ENCODE measurements around the gene MAPK9. TPM values are rescaled to one million over a fixed set of nuclear protein-coding genes. Genes with fewer than 3 reads are reported as not detected.
A peak's percentile ranks its signal among the peaks of the same experiment; 100 is the strongest.
"Not testable (repeated sequence)": the region's sequence is repeated elsewhere in the genome, so short reads cannot be mapped to it uniquely, and the experiment has no call there.

The MAPK9 gene
- polyA plus RNA-seq, 3 donors, result 39.6 to 41.5 (median 40.8) TPM

DNA sequence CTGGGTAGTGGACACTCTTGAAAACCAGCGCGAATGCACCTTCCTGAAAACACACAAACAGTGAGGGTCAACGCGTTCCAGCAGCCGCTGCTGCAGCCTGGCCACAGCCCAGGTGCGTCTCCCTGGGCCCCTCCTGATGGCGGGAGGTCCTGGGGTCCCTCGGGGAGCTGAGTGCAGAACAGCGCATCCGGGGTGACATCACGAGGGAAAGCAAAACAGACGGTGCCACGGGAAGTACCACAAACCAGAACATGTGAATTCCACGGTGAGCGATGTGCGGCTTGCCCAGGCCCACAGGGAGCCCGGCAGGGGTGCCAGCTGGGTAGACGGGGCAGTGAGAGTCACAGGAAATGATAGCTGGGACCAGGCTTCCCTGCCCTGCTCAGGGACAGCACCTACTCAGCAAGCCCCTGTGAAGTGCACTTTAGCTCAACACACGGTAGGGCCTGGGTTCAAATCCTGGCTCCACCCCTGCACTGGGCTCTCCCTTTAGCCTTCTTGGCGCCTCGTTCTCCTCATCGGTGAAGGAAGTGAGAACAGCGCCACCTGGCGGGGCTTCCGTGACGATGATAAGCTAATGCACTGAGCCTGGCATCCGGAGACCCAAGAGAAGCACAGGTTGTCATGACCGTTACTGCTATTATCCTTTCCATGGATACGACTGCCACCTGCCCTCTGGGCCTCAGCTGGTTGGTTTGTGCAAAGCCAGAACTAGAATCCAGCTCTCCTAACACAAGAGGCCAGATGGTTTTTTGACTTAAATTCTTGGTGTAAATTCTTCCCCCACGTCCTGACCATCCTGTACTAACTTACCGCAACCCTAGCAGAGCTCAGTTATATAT lies 36.6 kb upstream of the MAPK9 start:
- no peak for DNase-seq (ENCODE audit: low read depth in 3 of 3, low spot score in 2 of 3)

DNA sequence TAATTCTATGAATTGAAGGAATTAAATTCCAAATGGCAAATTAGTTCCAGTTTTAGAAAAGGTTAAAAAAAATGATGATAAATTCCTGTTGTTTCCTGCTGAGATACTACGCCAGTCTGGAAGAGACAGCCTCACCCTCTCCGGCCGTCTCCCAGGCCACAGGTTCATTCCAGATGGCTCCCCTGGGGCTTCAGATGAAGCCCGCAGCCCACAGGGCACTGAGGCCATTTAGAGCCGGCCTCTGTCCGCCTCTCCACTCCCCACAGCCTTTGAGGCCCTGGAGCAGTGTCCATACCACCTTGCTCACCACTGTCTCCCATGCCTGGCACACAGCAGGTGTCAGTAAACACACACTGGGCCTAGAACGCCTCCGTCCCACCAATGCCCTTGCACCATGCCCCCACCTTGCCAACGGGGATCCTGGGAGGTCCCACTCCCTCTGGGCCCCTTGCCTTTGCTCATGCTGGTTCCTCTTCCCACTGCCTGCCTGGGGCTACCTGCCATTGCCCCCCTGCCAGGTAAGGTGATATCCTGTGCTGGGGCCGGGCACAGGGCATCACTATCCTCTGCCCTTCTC lies 35.2 kb upstream of the MAPK9 start:
- DNase-seq (ENCODE audit: low read depth in 3 of 3, low spot score in 2 of 3), result no peak

DNA sequence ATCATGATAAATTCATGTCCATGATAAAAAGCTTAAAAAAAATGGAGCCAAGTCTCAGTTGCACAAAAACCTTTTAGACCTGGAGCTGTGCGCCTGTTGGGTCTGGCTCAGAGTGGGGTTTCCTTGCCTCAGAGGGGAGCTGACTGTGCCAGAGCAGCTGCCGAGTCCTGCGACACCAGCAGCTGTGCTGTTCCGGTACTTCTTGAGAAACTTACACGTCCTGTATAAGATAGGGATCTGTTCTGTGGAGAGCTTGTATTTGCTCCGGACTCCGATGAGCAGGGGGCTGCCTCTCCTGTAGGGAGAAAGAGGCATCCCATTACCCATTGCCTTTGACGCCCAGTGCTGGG lies 32.7 kb upstream of the MAPK9 start:
- DNase-seq (ENCODE audit: low read depth in 3 of 3, low spot score in 2 of 3), result no peak

DNA sequence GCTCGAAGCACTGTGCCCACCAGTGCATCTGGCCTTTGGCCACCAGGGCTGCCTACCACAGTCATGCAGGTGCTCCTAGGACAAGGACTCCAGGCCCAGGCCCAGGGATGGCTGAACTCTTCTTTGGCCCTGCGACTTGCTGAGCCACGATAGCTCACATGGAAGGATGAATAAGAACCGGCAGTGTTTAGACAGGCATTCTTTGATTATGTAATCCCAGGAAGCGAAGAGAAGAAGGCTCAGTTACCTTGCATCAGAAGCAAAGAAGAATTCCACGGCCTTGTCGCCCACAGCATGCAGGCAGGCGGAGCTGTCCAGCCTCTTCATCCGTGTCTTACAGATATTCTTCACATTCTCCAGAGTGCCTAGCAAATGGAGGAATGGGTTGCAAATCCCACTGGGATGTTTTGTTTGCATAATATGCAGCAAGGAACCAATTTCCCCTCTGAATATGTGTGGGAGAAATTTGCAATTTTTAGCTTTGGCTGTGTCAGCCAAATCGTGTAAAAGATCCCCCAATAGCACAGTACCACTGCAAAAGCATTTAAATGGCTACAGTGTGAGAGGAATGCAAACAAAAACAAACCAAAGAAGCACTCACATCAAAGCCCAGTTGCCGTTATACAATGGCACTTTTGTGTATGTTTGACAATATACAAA lies 32.2 kb upstream of the MAPK9 start:
- DNase-seq (ENCODE audit: low read depth in 3 of 3, low spot score in 2 of 3), result no peak

DNA sequence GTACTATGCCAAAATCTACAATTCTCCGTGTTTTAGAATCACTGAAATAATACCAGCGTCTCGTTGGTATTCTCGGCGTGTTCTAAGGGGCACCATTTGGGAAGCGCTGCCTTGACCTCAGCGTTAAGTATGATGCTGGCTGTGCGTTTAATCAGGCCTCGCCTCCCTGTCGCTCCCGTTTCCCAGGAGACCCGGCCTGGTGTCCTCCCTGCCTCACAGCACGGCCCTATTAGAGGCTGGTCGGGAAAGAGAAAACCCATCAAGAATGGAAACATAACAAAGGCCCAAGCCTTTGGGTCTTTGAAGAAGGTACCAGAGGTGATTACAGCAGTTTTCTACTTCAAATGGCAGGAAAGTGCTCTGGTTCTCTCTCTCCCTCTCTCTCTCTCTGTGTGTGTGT lies 31.3 kb upstream of the MAPK9 start:
- no peak for DNase-seq (ENCODE audit: low read depth in 3 of 3, low spot score in 2 of 3)

DNA sequence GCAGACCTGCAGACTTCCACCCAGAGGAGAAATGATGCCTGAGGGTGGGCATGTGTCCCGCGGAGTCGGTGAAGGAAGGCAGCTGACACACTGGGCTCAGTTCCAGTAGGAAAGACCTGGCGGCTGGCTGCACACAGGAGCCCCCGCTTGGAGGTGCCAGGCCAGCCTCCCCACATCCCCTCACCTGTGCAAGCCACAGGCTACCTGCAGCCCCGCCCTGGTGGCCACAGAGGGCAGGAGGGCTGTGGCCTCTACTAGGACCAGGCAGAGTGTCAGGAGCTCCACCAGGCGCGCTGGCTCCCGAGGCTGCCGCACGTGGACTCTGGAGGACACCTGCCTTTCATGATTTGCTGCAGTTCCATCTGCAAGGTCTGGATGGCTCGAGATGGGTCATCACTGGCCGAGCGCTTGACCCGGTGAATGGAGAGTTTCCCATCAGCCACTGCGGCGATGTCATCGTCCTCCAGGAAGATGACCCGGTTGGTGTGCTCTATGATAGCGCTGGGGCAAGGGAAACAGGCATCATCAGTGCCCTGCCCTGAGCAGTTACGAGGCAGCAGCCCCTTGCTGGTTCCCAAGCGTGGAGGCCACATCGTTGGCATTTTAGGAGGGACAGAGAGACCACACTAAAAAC lies 26.7 kb upstream of the MAPK9 start:
- no peak for DNase-seq (ENCODE audit: low read depth in 3 of 3, low spot score in 2 of 3)

DNA sequence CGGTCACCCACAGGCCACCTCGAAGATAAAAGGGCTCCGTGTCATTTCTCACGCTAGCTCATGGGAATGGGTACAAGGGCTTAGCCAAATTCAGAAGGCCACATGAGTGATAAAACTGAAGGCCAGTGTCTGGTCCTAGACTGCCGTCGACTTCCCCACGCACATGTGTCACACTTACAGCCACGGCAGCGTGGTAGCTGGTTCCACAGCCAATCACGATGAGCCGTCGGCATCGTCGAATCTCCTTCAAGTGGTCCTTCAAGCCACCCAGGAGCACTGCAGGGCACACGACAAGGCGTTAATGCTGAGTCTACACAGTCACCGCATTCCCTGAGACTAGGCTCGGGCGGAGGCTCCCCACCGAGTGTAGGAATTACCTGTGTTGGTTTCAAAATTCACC lies 24.7 kb upstream of the MAPK9 start:
- no peak for DNase-seq (ENCODE audit: low read depth in 3 of 3, low spot score in 2 of 3)

DNA sequence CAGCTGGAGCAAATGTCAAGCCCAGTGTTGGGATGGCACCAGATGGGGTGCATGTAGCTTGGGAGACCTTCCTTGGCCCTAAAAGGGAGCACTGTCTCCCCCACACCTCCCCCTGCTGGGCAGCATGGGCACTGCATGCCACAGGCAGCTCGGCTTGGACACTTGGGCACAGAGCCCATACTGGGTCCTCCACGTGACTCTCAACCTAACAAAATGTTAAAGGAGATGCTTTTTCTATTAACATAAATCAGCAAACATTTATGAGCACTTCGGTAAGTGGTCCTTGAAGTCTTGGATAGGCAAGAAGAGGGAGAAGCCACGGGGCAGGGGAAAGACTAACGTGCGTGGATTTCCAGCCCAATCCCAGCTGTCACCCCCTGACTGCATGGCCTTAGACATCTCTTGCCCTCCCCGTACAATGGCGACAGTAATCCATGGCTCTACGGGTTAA lies 23.9 kb upstream of the MAPK9 start:
- DNase-seq (ENCODE audit: low read depth in 3 of 3, low spot score in 2 of 3), result no peak

DNA sequence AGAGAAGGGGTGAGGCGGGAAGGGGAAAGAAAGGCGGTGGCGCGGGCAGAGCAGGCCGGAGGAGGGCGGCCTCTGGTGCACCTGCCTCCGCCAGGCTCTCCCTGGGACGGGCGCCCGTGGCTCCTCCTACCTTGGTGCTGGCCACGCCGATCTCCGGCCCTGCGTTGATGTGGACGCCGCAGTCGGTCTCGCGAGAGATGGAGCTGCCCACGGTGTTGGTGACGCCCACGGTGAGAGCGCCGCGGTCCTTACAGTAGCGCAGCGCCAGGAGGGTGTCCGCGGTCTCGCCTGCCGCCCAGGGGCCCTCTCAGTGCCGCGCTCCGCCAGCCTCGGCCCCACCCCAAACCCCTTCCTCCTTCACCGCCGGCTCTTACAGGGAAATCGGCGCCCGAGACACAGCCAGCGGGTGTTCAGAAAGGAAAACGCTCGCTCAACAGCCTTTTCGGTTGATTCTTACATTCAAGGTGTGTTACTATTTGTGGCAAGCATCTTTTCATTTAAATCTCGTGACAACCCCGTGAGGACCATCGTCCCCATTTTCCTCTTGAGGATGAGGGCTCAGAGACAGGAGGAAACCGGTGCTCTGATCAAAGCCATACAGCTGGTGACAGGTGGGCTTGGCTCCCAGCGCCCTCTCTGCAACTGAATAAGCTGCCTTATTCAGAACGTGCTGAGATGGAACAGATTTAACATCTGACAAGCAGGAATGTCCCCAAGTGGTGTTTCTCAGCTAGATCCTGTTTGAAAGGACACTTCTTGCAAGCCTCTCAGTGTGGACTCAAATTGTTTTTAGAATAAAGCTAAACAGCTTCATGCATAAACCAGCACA lies 22.0 kb upstream of the MAPK9 start:
- DNase-seq (ENCODE audit: low read depth in 3 of 3, low spot score in 2 of 3), result peak in 1 of 3 donors; percentile 69

DNA sequence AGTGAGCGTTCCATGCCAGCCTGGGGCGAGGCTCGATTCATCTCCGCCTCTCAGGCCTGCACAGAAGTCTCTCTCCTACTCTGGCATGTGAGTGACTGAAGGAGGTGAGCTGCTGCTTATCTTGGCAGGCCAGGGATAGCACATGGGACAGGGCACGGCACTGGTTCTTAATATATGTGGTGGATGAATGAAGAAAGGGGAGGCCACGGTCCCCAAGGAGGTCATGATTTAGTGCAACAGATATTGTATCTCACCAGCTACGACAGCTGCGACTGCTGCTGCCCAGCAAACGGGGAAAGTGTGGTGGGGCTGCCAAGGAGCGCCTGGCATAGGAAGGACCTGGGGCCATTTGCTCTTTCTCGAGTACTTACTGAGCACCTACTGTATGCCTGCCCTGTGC lies 19.3 kb upstream of the MAPK9 start:
- DNase-seq (ENCODE audit: low read depth in 3 of 3, low spot score in 2 of 3), result no peak

DNA sequence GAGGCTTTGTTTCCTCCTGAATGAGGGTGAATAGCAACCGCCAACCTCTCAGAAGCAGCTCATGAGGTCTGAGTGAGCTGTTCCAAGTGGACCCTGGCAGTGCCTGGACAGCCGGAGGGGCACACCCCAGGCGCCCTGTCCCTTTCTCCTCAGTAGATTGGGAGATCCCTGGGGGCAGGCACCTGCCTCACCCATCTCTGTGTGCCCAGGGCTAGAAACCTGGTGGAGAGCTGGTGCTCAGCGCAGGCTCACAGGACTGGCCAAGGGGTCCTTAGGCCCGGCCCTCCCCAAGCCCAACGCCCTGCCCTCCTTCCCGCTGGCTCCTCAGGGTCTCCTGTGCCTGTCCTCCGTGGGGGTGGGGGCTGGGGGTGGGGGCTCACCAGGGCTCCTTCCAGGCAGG lies 14.9 kb upstream of the MAPK9 start:
- DNase-seq (ENCODE audit: low read depth in 3 of 3, low spot score in 2 of 3), result no peak

DNA sequence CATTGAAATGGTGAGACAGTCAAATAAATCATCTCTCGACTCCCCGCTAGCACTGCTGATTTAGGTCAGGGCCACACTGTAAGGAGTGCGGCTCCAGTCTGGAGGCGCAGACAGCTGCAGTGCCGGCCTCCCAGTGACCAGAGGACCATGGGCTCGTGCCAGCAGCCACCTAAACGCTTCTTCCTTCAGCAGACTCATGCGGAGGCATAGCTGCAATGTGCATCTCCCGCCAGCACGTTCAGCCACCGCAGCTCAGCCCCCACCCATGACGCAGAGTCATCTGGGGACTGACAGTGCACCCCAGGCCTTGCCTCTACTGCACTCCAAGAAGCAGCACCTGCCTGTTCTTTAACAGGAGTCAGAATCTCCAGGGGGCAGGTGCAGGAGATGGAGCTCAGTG lies 13.6 kb upstream of the MAPK9 start:
- no peak for DNase-seq (ENCODE audit: low read depth in 3 of 3, low spot score in 2 of 3)

DNA sequence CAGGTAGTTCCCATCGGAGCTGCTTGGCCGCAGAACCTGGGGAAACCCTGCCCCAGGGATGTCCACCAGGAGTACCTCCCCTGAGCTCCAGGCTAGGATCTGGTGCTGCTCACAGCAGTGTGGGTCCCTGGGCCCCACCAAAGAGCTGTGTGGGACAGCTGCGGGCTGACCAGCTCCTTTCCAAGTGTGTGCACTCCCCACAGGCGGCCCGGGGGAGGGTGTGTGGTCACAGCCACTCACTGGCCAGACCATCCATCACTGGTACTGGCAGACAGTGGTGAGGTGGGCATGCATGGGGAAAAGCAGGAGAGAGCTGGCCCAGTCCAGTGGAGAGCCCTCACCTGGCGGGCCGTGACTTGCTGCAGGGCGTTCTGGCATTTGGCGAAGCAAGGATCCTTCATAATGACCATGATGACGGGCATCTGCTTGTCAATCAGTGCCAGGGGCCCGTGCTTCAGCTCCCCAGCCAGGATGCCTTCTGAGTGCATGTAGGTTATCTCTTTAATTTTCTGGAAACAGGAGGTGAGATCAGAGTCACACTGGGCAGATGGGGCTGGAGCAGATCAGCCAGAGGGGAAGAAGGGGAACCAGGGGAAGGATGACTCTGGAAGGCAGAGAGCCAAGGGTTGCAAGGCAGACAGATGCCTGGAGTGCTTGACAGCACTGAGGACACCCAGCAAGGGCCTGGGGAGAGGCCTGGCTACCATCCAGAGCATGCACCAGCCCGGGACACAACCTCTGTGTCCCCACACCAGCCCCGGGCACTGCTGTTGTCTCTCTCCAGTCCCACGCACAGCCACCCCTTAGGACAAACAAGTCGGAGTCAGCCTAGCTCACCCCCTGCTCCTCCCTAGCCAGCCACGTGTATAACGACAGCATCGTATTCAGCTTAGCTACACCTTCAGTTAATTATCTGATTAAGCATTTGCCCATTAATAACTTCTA lies 12.8 kb upstream of the MAPK9 start:
- DNase-seq (ENCODE audit: low read depth in 3 of 3, low spot score in 2 of 3), result no peak

DNA sequence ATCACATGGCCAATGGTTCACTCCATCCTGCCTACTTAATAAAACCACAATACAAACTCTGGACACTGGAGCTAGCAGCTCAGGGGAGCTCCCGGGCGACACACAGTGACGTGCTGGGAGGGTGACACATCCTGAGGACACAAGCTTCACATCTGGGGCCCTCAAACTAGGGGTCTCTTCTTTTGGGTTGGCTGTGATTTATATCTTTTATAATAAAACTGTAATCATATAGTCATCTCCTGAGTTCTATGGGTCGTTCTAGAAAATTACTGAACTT lies 12.1 kb upstream of the MAPK9 start:
- no peak for DNase-seq (ENCODE audit: low read depth in 3 of 3, low spot score in 2 of 3)

DNA sequence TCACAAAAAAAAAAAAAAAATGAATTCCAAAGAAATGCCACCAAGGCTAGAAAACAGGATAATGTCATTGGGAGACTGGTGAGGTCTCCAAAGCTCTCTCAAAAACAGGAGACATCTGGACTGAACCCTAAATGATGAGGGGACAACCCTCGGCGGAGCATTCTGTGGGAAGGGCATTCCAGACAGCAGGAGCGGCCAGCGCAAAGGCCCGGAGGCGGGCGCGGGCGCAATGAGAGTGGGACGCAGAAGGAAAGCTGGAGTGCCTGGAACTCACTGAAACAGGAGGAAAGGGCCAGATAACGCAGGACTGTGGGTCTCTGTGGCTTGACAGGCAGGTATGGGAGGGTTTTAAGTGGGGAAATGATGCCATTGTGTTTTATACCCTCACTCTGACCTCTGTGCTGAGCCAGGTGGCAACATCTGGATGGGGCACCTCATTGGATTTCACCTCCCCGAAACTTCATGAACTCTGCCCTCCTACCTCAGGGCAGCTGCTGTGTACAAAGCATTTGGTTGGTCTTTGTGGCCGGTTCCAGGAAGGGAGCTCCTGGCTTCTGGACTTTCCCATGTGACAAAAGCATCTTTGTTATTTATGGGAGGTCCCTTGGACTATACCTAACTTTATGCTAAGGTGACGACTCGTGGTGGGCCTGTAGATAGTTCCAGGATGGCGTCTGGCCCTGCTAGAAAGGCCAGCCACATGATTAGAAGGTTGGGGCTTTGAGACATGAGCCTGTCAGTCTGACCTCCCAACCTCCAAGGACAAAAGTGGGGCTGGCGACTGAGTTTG lies 11.5 kb upstream of the MAPK9 start:
- no peak for DNase-seq (ENCODE audit: low read depth in 3 of 3, low spot score in 2 of 3)

DNA sequence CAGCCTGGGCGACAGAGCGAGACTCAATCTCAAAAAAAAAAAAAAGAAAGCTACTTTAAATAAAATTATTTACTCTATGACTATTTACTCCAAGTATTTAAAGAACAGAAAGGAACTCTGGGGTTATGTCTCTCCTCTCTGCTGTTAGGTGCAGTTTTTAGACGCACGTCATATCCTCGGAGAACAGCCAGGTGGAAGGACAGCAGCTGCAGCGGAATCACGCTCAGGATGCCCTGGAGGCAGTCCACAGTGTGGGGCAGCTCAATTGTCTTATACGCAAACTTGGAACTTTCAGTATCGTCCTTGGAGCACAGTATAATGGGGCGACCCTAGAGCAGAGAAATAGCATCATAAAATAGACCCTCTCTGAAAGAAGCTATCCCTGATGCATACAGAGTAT lies 10.4 kb upstream of the MAPK9 start:
- no peak for DNase-seq (ENCODE audit: low read depth in 3 of 3, low spot score in 2 of 3)

DNA sequence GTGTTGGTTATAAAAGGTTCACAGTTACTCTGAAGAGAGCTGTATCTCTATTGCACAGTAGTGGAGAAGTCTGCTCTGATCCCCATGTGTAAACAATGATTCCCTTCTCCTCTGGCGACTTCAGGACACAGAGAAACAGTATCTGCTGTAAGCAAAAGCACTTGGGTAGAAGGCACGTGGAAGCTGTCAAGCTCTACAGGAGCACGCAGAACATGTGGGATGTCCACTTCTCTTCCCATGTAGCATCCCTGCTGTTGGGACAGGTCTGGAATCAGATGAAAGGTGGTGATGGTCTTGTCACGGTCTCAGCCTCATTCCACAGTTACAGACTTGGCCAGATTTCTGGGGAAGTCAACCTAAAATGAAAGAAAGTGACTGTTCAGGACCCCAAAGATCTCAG lies 9.4 kb upstream of the MAPK9 start:
- no peak for DNase-seq (ENCODE audit: low read depth in 3 of 3, low spot score in 2 of 3)

DNA sequence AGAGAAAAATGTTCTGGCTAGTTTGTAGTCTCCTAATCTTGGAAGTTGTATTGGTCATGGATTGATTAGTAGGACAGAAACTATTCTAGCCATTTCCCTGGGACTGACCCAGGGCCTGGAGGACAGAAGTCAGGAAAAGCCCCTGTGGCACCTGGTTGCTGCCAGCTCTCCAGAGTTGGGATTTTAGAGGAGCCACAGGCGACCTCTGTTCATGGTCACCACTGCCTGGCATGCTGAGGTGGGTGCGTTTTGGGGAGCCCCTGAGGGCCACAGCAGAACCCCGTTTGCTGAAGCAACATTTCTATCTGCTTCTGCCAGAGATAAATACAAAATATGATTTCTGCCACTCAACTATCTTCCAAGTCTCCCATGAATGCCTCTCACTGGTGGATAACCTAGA lies 7.6 kb upstream of the MAPK9 start:
- no peak for DNase-seq (ENCODE audit: low read depth in 3 of 3, low spot score in 2 of 3)

DNA sequence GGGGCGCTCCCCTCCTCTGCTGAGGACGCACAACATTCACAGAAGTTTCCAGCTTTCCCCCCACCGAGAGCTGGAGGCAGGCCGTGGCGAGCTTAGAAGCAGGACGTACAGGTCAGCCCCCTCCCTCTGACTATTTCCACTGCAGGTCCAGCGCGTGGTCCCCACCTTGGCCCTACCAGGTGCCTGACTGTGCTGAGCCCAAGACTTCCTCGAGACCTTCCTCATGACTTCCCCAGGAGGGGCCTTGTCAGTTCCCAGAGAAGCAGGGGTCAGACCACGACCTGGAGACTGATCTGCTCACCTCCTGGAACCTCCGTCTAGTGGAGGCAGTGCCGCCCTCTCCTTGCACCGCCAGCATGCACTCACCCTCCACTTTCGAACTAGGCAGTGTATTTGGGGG lies 7.1 kb upstream of the MAPK9 start:
- not testable (repeated sequence) for DNase-seq (ENCODE audit: low read depth in 3 of 3, low spot score in 2 of 3)

Data from right renal cortex interstitium (tissue), 3 donors.